IPS-18c (cell line): ENCODE measurements around the gene NEK1.
"Not testable (repeated sequence)": the region's sequence is repeated elsewhere in the genome, so short reads cannot be mapped to it uniquely, and the experiment has no call there.

ENCODE experiments used
- H3K4me3 ChIP-seq: 2 replicates; pipeline ENCODE4 v1.7.0; 2013; ENCODE audit warnings: low read depth, mild to moderate bottlenecking, low read length, moderate library complexity; ENCODE audit not compliant: insufficient read depth
- H3K9me3 ChIP-seq: one replicate; pipeline ENCODE4 v1.6.1; 2013; ENCODE audit warnings: mild to moderate bottlenecking, low read length, moderate library complexity; ENCODE audit not compliant: control insufficient read depth, insufficient read depth

The NEK1 gene

GRCh38 chr4:169640261-169640870, 28.0 kb upstream of the NEK1 start:
- H3K4me3 ChIP-seq: no peak overlapping the region
- no peaks in the 10 kb centered on the region for H3K9me3 ChIP-seq

GRCh38 chr4:169634975-169635374, 22.6 kb upstream of the NEK1 start:
- no peaks in the 10 kb centered on the region for H3K9me3 ChIP-seq
- H3K4me3 ChIP-seq: no peak overlapping the region

- no peak overlapping the region for H3K4me3 ChIP-seq
- H3K9me3 ChIP-seq: no peaks in the 10 kb centered on the region
Observed at GRCh38 chr4:169632896-169633295, 20.5 kb upstream of the NEK1 start.

- H3K9me3 ChIP-seq: no peaks in the 10 kb centered on the region
- no peak overlapping the region for H3K4me3 ChIP-seq
Observed at GRCh38 chr4:169630069-169630468, 17.7 kb upstream of the NEK1 start.

GRCh38 chr4:169628579-169628978, 16.2 kb upstream of the NEK1 start:
- Histone ChIP-seq H3K9me3 (no peaks in the 10 kb centered on the region), H3K4me3 (no peak overlapping the region)

- H3K4me3 ChIP-seq: no peak overlapping the region
- H3K9me3 ChIP-seq: no peaks in the 10 kb centered on the region
Observed at GRCh38 chr4:169627307-169627706, 14.9 kb upstream of the NEK1 start.

- H3K9me3 ChIP-seq: no peaks in the 10 kb centered on the region
- H3K4me3 ChIP-seq: no peak overlapping the region
Observed at GRCh38 chr4:169626331-169627282, 14.2 kb upstream of the NEK1 start.

GRCh38 chr4:169625886-169626285, 13.5 kb upstream of the NEK1 start:
- no peaks in the 10 kb centered on the region for H3K9me3 ChIP-seq
- H3K4me3 ChIP-seq: no peak overlapping the region

- not testable (repeated sequence) for H3K4me3 ChIP-seq, H3K9me3 ChIP-seq
Observed at GRCh38 chr4:169624012-169624411, 11.6 kb upstream of the NEK1 start.

- Histone ChIP-seq H3K9me3 (no peaks in the 10 kb centered on the region), H3K4me3 (no peak overlapping the region)
Observed at GRCh38 chr4:169622566-169622965, 10.2 kb upstream of the NEK1 start.

GRCh38 chr4:169621731-169622492, 9.5 kb upstream of the NEK1 start:
- Histone ChIP-seq H3K9me3 (no peaks in the 10 kb centered on the region), H3K4me3 (peak overlapping the region; percentile 86; the same call in 1 of the 2 replicates)

GRCh38 chr4:169620880-169621248, 8.5 kb upstream of the NEK1 start:
- H3K4me3 ChIP-seq: peak overlapping the region; percentile 86
- no peaks in the 10 kb centered on the region for H3K9me3 ChIP-seq

GRCh38 chr4:169619958-169620879, 7.8 kb upstream of the NEK1 start, which contains the start of gene CLCN3:
CLCN3 (plus strand) TSS chr4:169620578; CDS start chr4:169635929, 15,351 bp downstream.
- Histone ChIP-seq H3K4me3 (peak within 1 kb of the TSS; percentile 86), H3K9me3 (no peaks in the 10 kb centered on the region)

GRCh38 chr4:169619518-169619957, 7.2 kb upstream of the NEK1 start:
- peak overlapping the region; percentile 86 for H3K4me3 ChIP-seq
- no peaks in the 10 kb centered on the region for H3K9me3 ChIP-seq

- no peaks in the 10 kb centered on the region for H3K9me3 ChIP-seq
- no peak overlapping the region for H3K4me3 ChIP-seq
Observed at GRCh38 chr4:169618986-169619385, 6.6 kb upstream of the NEK1 start.

GRCh38 chr4:169618286-169618685, 5.9 kb upstream of the NEK1 start:
- no peak overlapping the region for H3K4me3 ChIP-seq

GRCh38 chr4:169617306-169617705, 4.9 kb upstream of the NEK1 start:
- Histone ChIP-seq H3K9me3 (no peaks in the 10 kb centered on the region), H3K4me3 (no peak overlapping the region)

More at GRCh38 chr4:169618286-169618685, 5.9 kb upstream of the NEK1 start:
- H3K9me3 ChIP-seq: no peaks in the 10 kb centered on the region
